NCI-H446 (cell line): ENCODE measurements around the gene PAFAH2.
A peak's percentile ranks its signal among the peaks of the same experiment; 100 is the strongest.
"Not testable (repeated sequence)": the region's sequence is repeated elsewhere in the genome, so short reads cannot be mapped to it uniquely, and the experiment has no call there.

Experiments
- DNase-seq, 2 experiments: peaks; one replicate each; lab custom pipeline; 2025; lab: John Stamatoyannopoulos, UW

PAFAH2 gene

DNA sequence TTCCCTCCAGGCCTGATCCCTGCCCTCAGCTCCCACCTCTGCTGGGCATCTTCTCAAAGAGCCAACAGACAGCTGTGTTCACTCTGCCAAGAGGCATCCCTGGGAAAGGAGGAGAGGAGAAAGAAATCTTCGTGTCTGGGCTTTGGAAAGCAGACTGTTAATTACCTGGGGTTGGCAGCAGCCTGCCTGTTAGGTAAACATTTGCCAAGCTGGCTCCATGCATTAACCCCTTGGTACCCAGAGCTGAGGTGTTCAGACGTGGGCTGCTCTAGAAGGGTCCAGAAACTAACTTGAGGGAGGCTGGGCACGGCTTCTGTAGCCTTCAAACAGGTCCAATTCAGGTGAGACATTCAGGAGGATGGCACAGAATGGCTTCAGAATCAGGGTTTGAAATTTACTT lies 15.0 kb upstream of the PAFAH2 start:
- no peak for DNase-seq

DNA sequence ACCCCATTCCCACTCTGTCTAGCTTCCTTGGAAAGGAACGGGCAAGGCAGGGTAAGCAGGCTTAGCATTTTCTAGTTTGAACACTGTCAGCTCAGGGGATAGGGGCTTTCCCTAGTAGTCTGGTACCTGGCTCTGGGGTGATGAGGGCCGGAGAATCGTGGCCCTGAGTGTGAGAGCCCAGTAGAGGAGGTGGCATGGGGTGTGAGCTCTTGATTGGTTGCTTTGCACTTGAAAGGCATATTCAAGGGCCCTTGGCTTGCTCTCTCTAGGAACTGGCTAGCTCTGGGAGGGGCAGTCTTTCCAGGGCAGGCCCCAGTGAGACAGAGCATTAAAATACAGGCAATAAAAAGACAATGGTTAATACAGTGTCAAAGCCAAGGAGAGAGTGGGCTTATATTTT lies 13.0 kb upstream of the PAFAH2 start:
- no peak for DNase-seq

DNA sequence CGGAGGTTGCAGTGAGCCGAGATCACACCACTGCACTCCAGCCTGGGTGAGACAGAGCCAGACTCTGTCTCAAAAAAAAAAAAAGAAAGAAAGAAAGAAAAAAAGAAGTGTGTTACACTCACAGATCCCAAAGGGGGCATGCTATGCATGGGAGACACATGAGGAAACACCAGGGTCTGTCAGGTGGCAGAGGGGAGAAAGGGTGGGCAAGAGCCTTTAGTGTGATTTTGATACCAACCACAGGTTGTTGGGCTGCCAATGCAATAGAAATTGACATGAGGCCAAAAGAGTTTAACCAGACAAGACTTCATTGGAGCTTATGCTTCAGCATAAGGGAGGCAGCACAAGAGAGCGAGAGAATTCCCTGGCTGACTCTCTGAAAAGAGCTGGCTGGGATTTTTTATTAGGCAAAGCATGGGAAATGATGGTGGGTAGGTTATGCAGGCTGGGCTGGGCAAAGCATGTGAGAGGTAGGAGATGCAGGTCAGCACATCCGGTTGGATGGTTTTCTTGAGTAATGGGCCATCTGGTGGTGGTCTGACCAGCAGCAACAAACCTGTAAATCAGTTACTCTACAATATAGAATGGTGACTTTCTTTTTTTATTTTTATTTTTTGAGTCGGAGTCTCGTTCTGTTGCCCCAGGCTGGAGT lies 12.1 kb upstream of the PAFAH2 start:
- DNase-seq = peak in 1 of 2 experiments; percentile 58

DNA sequence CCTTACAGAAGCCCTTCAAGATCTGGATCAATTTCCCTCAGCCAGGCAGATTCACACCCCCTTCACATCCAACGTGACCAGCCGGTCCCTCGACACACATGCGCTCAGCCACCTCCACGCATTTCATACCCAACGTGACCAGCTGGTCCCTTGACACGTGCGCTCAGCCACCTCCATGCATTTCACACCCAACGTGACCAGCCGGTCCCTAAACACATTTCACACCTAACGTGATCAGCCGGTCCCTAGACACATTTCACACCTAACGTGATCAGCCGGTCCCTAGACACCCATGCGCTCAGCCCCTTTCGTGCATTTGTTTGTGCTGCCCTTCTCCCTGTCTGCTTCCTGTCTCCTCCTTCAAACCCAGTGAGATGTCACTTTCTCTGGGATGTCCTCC lies 8.8 kb upstream of the PAFAH2 start:
- DNase-seq = no peak

DNA sequence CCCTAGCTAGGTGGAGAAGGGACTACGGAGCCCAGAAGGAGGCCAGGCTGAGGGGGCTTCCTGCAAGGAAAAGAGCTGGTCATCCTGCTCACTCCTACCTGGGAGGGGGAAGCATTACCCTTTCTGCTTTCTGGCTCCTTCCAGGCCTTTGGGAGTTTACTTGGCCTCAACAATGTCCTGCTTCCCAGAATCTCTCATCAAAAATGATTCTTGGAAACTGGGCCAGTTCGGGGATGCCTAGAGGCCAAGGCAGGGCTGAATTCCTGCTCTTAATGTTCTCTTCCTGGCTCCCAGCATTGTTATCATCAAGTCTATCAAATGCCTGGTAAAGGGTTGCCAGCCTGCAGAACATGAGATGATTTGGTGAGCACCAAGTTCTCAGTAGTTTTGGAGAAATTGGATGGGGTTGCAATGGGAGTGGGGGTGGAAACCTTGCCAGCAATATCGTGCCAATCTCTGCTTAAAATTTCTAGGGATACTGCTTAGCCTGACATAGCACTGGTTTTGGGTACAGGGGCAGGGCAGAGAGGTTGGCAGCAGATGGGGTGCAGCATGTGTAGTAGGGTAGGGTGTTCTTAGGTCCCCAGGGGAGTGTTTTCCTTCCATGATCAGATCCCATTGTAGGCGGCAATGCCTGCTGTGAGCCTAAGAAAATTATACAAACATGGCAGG lies 7.7 kb upstream of the PAFAH2 start:
- DNase-seq = no peak

DNA sequence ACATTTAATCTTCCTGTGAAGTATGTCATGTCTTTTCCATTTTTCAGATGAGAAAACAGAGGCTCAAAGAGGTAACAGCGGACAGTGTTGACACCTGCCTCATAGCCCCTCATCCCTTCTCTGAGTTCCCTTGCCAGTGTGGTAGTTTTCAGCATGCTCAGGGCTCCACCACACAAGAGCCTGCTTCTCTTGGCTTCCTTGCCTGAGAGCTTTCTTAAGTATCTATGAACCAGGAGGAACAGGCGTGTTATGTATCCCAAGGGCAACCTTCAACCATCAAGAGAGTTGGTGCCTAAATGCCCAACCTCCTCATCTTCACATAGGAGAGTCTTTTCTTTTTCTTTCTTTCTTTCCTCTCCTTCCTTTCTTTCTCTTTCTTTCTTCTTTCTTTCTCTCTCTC lies 5.9 kb upstream of the PAFAH2 start:
- DNase-seq = no peak

DNA sequence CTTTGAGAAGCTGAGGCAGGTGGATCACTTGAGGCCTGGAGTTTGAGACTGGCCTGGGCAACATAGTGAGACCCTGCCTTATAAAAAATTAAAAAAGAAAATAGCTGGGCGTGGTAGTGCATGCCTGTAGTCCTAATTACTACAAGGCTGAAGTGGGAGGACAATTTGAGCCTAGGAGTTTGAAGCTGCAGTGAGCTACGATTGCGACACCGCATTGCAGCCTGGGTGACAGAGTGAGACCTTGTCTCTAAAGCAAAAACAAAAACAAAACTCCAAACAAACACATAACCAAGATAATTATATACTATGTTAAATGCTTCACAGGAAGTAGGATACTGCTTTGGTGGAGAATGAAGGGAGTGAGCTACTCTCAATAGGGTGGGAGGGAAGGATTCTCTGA lies 5.4 kb upstream of the PAFAH2 start:
- no peak for DNase-seq

DNA sequence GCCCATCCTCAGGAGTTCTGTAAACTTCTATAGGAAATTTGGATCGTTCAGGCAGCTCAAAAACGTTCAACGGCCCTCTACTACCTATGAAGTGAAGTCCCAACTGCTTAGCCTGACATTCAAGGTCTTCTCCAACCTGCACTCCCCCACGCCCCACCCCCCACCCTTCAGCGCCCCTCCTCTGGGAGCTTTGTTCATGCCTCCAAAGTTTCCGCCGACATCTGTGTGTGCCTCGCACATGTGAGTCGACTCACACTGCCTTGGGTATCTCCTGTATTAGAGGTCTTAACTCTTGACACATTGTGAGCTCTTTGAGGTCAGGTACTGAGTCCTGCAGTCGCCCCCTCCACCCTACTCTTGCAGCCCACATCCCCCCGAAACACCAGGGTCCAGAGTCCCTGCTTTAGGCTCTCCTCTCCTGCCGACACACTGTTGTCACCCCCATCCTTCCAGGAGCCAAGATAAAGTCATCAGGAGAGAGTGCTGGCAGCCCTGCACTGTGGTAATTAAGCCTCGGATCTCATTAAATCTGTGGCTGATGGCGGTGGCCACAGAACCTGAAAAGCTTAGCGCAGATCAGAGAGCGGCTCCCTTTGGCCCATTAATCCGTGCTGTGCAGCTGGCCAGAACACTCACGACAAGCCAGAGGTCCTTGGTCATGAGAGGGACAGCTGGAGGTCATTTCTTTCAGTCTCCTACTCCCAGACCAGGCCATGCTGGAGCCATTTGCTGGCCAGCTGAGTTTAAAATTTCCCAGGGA lies 1.4 kb upstream of the PAFAH2 start:
- DNase-seq = no peak

DNA sequence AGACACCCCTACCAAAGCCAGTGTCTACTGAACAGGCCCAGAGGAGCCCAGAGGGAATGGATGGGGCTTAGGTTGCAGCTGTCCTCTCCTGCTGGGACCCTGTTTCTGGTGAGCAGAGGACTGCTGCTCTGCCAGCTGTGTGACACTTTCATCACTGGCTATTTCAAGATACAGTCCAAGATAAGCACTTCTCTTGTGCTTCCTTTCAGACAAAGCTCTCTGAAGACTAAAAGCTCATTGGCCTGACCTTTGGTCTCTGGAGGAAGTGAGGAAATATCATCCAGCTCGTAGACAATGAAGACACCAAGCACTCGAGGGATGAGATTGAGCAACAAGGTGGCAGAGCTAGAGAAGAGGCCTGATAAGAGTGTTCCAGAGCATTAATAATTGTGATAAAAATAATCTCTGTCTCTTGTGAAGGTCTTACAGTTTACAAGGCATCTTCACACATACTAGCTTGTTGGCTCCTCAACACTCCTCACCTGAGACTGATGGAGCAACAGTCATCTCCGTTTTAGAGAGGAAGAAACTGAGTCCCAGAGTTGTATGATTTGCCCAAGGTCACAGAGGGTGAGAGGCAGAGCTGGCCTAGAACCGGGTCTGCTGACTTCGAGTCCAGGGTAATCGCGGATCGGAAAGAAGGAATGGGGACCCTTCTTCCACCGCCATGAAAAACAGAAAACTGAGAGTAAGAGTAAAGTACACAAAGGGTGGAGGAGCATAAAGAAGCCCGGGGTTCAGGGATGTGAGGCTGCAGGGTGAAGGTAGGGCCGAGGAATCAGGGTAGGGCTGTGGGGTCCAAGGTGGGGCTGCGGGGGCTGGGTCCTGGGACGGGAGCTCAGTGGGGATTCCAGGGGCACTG lies 666 bp downstream of the PAFAH2 start:
- no peak for DNase-seq

DNA sequence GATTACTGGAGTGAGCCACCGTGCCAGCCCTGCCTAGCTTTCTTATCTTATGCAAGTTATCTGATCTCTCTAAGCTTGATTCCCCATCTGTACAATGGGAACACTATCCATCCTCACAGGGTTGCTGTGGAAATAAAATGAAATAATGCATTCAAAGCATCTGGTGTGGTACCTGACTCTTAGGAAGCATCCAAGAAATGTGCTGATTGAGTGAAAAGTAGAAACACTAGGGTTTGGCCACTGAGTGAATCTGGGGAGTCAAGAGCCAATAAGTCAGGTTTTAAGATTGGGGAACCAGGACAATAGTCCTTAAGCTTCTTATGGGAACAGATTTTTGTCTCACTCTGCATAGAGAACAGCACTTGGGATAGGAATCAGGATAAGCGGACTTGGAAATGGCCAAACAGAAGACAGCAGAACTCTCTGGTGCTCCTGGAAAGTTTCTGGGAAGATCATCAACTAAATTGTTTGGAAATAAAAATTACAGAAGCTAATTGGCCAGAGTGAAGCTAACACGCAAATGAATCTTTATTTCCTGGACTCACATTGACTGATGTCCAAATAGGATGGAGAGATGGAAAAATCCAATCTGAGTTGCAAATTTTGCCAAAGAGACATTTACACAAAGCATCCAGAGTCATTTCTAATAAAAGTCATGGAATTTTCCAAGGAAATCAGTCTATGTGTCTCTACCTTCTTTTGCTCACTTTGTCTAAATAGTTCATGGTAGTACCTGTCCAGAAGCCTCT lies 3.3 kb downstream of the PAFAH2 start:
- no peak for DNase-seq

DNA sequence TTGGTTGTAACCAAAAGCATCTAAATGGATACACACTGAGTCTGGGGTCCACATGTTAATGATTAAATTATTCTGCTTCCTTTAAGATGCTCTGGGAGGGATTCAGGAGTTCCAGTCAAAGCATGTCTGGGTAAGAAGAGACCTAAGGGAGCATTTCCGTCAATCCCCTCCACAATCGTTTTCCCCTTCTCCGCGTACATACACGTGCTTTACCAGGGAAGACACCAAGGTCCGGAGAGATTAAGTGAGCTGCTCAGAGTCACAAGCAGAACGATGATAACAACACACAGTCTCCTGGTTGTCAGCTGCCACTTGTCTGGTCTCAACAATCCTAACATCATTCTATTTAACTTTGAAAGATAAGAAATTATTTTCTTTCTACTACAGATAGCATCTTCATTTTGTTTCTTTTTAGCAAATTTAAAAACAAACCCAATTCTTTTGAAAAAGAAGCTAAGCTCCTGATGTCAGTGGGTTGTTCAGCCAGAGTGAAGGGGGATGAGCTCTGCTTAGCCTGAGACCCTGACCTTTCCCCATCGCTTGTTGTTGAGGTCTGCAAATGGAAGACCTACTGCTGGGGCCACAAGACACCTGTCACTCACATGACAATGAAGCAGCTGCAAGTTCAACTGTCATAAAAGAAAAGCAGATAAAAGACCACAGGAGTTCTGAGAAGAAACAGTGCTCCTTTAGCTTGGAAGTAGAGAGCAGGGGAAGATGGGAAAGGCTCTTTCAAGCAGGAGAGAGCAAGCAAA lies 4.5 kb downstream of the PAFAH2 start:
- no peak for DNase-seq

DNA sequence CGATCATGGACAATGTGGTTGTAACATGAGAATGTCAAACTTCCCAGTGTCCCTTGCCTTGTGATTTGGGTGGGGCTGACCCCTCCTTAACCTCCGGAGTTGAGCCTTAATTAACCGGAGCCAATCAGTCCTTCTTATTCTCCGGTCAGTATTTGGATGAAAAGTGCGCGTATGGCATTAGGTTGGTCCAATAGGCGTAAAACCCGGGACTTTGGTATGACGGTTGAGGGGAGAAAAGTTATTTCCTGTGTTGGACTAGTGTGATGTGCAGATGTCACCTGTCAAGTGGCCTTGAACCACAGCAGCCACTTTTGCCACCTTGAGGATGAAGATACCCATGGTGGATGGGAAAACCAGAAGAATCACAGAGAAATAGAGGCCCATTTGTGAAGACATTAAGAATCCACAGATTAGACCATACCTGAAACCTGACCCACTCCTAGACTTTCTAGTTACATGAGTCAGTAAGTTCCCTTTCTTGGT lies 5.1 kb downstream of the PAFAH2 start:
- no peak for DNase-seq

DNA sequence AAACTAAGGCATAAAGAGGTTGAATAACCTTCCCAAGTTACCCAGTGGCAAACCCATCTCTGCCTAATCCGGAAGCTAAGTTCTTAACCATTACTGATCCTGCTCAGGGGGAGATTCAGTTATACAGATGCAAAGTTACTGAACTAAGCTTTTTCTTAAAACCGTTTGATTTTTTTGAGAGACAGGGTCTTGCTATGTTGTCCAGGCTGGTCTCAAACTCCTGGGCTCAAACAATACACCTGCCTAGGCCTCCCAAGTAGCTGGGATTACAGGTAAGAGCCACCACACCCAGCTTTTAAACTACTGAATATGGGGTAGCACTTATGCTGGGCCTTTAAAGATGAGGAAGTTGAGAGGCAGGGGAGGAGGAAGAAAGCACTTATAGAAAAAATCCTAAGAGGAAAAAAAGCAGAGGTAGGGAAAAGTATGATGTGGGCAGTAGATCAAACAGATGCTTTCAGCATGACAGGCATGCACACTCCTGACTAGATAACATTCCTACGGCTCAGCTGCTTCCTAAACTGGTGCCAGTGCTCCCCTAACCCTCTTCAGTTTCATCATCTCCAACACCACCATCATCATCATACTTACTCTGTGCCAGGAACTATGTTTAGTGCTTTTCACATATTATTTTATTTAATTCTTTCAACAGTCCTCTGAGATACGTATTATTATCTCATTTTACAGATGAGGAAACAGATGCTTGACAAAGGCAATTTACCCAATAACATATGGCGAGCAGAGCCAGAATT lies 5.8 kb downstream of the PAFAH2 start:
- no peak for DNase-seq

DNA sequence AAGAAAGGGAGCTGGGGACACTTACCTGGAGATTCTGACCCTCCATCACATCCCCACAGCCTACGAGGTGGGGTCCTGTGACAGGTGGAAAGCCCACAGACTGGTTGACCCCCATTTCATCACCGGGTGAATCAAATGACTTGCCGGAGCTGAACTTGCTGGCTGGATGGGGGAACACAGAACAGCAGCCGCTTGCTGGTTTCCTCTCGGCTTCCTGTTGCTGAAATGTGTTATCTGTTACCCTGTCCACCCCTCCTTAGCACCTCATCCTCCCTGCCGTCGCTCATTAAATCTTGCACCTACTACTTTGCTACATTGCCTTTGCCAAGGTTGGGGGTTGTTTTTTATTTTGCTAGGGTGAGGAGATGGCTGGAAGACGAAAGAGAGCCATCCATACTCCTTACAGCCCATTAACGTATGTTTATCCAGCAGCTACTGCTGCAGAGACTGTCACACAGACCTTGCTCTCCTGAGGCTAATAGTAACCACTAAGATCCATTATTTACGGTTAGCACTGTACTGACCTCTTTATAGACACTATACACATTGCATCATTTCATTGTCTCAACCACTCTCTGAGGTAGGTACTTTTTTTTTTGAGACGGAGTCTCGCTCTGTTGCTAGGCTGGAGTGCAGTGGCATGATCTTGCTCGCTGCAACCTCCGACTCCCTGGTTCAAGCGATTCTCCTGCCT lies 7.0 kb downstream of the PAFAH2 start:
- DNase-seq = no peak

DNA sequence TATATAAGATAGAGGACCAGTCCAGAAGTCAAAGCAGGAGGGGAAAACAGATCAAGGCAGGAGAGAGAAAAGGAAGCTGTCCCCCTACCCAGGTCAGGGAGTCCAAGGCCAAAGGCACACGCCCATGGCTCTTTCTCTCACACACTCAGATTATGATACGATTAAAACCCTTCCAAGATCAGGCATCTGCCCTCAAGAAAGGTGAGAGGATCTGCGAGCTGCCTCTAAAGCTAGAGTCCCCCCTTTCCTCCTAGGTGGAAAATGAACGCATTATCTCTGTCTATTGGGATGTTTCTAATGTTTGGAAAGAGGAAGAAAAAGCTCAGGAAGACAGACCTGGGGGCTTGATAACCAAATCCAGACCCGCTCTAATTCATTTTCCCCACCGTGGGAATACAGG lies 7.6 kb downstream of the PAFAH2 start:
- no peak for DNase-seq

DNA sequence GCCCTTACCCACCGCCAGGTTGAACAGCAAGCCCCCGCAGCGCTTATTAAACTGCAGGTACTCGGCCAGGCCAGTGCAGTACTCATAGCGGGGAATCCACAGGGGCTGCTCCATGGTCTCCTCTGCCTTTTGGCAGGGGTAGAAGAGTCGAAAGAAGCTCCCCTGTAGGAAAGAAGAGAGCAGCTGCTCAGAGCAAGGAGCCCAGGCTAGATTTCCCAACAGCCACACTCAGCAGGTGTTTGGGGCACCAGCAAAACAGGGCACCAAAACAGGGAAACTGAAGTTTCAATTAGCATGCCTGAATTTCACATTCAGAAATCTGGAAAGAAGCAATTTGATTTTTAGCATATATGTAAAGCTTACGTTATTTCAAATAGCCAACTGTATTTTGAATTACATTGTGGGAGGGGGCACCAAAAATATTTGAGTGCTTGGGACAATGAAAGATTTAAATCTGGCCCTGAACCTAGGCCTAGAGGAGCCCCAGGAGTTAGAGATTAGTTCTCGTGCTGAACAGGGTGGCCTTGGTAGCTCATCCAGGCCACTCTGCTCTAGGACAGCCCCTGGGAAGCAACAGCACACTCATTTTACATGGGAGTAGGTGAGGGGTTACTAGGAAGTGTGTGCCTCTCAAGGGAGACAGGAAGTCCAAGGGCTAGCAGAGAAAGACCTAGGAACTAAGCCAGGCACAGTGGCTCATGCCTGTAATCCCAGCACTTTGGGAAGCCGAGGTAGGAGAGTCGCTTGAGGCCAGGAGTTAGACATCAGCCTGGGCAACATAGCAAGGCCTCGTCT lies 8.2 kb downstream of the PAFAH2 start:
- no peak for DNase-seq

DNA sequence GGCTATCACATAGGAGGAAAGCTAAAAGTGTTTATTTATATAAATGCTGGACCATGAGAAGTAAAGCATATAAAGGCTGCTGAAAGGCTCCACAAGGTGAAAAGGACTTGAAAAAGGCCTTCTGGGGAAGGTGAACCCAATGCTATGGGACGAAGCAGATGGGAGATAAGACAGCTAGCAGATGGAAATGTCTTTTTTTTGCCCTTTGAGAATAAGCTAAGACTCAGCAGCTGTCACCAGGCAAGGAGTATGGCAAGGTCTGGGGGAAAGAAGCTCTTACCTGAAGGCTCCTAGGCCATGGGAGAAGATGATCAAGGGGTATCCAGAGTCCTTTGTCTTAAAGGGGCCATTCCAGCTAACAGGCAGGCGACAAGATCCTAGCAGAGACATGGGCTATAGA lies 9.9 kb downstream of the PAFAH2 start:
- DNase-seq = no peak

DNA sequence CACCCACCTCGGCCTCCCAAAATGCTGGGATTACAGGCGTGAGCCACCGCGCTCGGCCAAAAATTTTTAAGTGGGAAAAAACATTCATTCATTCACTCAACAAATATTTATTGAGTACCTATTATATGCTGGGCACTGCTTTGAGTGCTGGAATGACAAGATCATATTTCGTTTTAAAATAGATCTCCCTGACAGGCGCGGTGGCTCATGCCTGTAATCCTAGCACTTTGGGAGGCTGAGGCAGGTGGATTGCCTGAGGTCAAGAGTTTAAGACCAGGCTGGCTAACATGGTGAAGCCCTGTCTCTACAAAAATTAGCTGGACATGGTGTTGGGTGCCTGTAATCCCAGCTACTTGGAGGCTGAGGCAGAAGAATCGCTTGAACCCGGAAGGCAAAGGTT lies 11.1 kb downstream of the PAFAH2 start:
- DNase-seq = not testable (repeated sequence)

DNA sequence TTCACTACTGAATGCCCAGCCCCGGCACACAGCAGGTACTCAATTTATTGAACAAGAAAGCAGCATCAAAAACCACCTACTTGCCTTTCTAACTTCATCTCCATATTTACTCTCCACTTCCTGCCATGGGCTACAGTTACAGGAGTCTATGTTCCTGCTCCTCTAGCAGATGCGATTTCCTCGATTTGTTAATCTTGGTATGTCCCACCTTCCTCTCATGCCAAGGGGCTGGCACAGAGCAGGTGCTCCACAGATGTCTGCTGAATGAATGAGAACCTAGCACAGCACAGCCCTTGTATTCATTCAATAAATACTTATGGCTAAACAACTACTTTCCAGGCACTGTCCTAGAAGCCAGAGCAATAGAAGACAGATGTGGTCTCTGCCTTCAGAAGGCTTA lies 12.2 kb downstream of the PAFAH2 start:
- DNase-seq = no peak
